Measurements from ENCODE around the gene CD226. TPM values are rescaled to one million over a fixed set of nuclear protein-coding genes. Genes with fewer than 3 reads are reported as not detected.

CD226 gene
- 1 to 10 TPM in 1 of 4 donors, under 1 TPM in 3; 0.17 to 2.7 (median 0.34) TPM for total RNA-seq

DNA sequence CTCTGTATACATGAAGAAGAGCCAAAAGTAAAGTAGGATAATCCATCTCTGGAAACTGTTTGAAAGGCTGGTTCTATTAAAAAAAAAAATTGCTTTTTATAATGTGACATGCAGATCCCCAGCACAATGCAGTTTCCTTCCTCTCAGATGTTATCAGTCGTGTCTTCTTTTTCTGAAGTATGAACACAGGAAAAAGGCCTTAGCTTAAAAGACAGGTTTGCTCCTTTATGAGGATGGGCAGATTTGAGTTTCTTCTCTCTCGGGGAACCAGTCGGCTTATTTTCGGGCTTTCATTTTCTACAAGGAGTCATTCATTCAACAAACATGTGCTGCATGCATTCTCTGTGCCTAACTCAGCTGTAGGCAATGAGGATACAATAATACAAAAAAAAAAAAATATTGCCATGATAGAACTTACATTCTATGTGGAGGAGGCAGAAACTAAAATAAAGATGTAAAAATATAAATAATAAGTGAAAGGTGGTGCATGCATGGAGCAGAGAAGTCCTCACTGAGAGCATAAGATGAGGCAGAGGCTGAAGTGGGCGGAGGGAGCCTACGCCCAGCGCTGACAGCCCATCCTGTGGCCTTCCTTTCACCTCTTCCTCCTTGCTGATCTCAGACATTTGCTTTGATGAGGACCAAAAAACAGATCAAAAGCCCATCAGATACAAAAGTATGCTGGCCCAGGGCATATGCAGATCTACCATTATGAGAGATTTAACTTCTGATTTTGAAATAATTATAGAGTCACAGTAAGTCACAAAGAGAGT lies at the start of gene CD226:
Gene CD226 (minus strand): TSS at position 513 of the 773 bp plus-strand sequence. CDS start 467 bp downstream, at position 46.
- DNase-seq (ENCODE audit: extremely low spot score): no peak
- no peaks in the 10 kb centered on the region for H3K9me3 ChIP-seq
- no peaks in the 10 kb centered on the region for H3K27me3 ChIP-seq
- H3K4me3 ChIP-seq: no peak within 1 kb of the TSS
- no peaks in the 10 kb centered on the region for H3K36me3 ChIP-seq
- intact Hi-C loops (cut with DNase I): no loop called here
- H3K27ac ChIP-seq (replicated peaks in 1 of 4): no peak within 1 kb of the TSS
- 63% methylated on average over 7 of the region's 7 CpGs for WGBS
- no peak for TF ChIP-seq POLR2AphosphoS5 (IDR thresholded peaks at IDR 0.05)
- TF ChIP-seq CTCF (IDR thresholded peaks at IDR 0.05): no peak
- no peak for TF ChIP-seq POLR2A (IDR thresholded peaks at IDR 0.05; ENCODE audit: low read depth)
- TF ChIP-seq EP300 (IDR thresholded peaks at IDR 0.05): no peak
- peaks cover 0 to 6% (median 2%) of the 10 kb centered on the region in 4 donors for H3K4me1 ChIP-seq

DNA sequence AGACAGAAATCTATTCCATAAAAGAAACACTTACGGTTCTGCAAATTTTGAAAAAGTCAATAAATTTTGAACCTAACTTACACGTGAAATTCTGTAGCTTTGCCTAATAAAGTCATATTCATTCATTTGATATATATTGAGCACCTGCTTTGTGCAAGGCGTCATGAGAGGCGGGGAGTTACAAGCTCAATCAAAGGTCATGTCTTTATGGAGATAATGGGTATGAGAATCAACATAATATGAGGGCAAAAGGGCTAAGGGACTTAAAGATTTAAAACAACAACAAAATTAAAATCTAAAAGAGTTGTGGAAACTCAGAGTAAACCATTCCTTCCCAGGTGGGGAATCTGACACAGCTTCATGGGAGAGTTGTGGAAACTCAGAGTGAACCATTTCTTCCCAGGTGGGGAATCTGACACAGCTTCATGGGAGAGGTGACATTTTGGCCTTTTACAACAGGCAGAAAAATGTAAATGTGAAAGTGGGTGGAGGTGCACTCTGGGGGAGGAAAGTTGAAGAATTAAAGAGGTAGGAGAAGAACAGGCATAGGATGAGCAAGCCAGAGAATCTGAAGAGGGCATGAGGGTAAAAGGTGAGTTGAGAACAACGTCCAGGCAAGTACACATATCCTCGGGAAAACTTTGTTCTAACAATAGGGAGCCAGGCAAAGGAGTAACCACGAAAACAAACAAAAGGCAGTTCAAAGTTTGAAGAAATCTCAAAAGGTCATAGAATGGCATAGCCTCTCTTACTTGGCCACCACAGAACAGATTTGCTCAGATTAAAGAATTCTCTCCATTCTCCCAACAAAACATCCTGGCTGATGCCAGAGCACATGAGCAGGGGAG lies 49.5 kb upstream of the CD226 start:
- Histone ChIP-seq H3K27me3 (no peaks in the 10 kb centered on the region), H3K4me1 (peaks cover 0 to 12% (median 5%) of the 10 kb centered on the region in 4 donors), H3K27ac (replicated peaks in 1 of 4) (no peak overlapping the region), H3K9me3 (no peaks in the 10 kb centered on the region), H3K4me3 (no peak overlapping the region), H3K36me3 (peaks cover 0 to 11% (median 2%) of the 10 kb centered on the region in 4 donors)
- 86% methylated on average over 7 of the region's 7 CpGs for WGBS
- TF ChIP-seq POLR2A (IDR thresholded peaks at IDR 0.05; ENCODE audit: low read depth) (no peak), CTCF (IDR thresholded peaks at IDR 0.05) (no peak), POLR2AphosphoS5 (IDR thresholded peaks at IDR 0.05) (no peak), EP300 (IDR thresholded peaks at IDR 0.05) (no peak)
- intact Hi-C loops (cut with DNase I): no loop called here
- no peak for DNase-seq (ENCODE audit: extremely low spot score)

DNA sequence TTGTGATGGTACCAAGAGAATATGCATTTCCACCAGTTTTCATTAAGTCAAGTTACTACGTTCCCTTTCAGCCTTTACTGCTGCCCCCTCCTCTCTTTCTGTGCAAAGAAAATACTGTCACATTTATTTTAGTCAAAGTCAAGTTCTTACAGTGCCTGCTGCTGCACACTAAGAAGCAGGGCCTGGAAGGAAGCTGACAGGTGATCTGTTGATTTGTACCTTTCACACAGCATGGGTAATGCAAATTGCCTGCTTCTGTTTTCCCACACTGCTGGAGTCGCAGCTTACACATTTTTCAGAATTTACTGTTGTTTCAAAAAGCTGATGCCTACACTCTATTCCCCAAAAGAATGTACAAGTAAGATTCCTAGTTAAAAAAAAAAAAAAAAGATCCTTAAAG lies 48.7 kb upstream of the CD226 start:
- H3K4me3 ChIP-seq: no peak overlapping the region
- TF ChIP-seq EP300 (IDR thresholded peaks at IDR 0.05): no peak
- no peak for TF ChIP-seq CTCF (IDR thresholded peaks at IDR 0.05)
- no peak for DNase-seq (ENCODE audit: extremely low spot score)
- intact Hi-C loops (cut with DNase I): no loop called here
- H3K27ac ChIP-seq (replicated peaks in 1 of 4): no peak overlapping the region
- WGBS: 86% methylated on average over 2 of the region's 2 CpGs
- peaks cover 0 to 8% (median 0%) of the 10 kb centered on the region in 4 donors for H3K36me3 ChIP-seq
- no peaks in the 10 kb centered on the region for H3K9me3 ChIP-seq
- H3K4me1 ChIP-seq: peaks cover 0 to 12% (median 5%) of the 10 kb centered on the region in 4 donors
- no peaks in the 10 kb centered on the region for H3K27me3 ChIP-seq

DNA sequence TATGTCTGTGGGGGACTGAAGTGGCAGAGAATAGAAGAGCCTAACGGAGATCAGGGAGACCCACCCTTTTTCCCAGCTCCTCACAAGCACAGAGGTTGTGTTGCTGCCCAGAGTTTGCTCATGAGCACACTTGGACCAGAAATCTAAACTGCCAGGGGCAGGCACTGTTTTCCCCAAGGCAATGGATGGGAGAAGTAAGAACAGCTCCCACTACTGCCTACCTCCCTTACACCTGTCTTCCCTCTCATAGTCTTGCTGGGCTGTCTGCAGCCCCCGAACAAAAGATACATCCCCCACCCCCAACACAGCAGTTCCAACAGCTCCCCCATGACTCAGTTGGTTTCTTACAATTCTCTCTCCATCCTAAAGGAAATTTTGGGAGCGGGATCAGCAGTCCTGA lies 48.1 kb upstream of the CD226 start:
- Histone ChIP-seq H3K27ac (replicated peaks in 1 of 4) (no peak overlapping the region), H3K36me3 (peaks cover 0 to 6% (median 0%) of the 10 kb centered on the region in 4 donors), H3K27me3 (no peaks in the 10 kb centered on the region), H3K4me1 (peaks cover 0 to 12% (median 5%) of the 10 kb centered on the region in 4 donors), H3K4me3 (no peak overlapping the region), H3K9me3 (no peaks in the 10 kb centered on the region)
- no peak for DNase-seq (ENCODE audit: extremely low spot score)
- WGBS: 100% methylated on average over 3 of the region's 3 CpGs
- no peak for TF ChIP-seq EP300 (IDR thresholded peaks at IDR 0.05)
- no peak for TF ChIP-seq CTCF (IDR thresholded peaks at IDR 0.05)
- TF ChIP-seq POLR2A (IDR thresholded peaks at IDR 0.05; ENCODE audit: low read depth): no peak
- TF ChIP-seq POLR2AphosphoS5 (IDR thresholded peaks at IDR 0.05): no peak
- intact Hi-C loops (cut with DNase I): no loop called here

All from esophagus muscularis mucosa (tissue), 4 donors.